Heart left ventricle (tissue), 13 donors: ENCODE data around the gene B3GALT5.

ENCODE experiments used
- POLR2A ChIP-seq, 2 donors: fragments of 450-650 bp; IDR thresholded peaks; one replicate each; pipeline ENCODE4 v1.6.1; 2017; ENCODE audit warnings: antibody characterized with exemption in 2 of 2, mild to moderate bottlenecking in 2 of 2, moderate library complexity in 2 of 2
- TF ChIP-seq, protein P1 (sequence below), 12 donors: fragments of 200-600 bp; sonication (generic) in 4 of 12; IDR thresholded peaks; one replicate each; pipeline versions ENCODE4 v1.5.0 to v1.8.0; 2018 to 2022; ENCODE audit warnings: antibody characterized with exemption in 12 of 12, mild to moderate bottlenecking in 5 of 12
- donor health status: ischemic (EF 13 %, LVEDD 7.1; RV severe dilation, severe dysfunction).
- donor health status: DM: no; HTN: yes; CAD: no.
- donor health status: DM: no; HTN: no; CAD: no.
- donor health status: ischemic (EF 25% LVEDD 6.9; RV normal size, moderate dysfunction).
- donor health status: ischemic (EF 25% LVEDD 5.7; RV mildly dilated, moderate dysfunction).
- donor health status: ischemic (EF 35%, LVEDD 5.7; RV mildly dilated, moderate dysfunction).
- donor health status: nonischemic (EF 11% LVEDD 7.7; RV severe dilation, severe dysfunction).
- donor health status: DM: yes; HTN: yes; CAD: no.
- donor health status: PGD.
- donor health status: ischemic (EF 29% LVEDD 5.4; RV normal size, mild dysfunction).
- donor health status: nonischemic (EF 23%, LVEDD 6.1; RV moderate dilation, normal function).

DNA sequence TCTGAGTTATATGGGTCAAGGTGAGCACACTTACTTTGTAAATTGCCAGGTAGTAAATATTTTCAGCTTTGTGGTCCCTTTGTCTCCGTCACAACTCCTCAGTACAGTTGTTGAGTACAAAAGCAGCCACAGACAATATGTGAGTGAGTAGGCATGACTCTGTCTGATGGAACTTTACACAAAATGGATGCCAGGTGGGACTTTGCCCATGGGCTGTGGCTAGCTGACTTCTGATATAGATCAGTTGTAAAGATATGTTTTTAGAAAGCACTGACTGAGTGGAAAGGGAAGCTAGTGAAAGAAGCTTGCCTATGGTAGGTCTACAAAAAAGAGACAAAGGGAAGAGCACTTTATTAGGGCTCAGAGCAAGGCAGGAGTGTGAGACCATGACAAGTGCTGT is 109.1 kb downstream of the B3GALT5 start:
- TF ChIP-seq, protein P1, sequence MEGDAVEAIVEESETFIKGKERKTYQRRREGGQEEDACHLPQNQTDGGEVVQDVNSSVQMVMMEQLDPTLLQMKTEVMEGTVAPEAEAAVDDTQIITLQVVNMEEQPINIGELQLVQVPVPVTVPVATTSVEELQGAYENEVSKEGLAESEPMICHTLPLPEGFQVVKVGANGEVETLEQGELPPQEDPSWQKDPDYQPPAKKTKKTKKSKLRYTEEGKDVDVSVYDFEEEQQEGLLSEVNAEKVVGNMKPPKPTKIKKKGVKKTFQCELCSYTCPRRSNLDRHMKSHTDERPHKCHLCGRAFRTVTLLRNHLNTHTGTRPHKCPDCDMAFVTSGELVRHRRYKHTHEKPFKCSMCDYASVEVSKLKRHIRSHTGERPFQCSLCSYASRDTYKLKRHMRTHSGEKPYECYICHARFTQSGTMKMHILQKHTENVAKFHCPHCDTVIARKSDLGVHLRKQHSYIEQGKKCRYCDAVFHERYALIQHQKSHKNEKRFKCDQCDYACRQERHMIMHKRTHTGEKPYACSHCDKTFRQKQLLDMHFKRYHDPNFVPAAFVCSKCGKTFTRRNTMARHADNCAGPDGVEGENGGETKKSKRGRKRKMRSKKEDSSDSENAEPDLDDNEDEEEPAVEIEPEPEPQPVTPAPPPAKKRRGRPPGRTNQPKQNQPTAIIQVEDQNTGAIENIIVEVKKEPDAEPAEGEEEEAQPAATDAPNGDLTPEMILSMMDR (IDR thresholded peaks at IDR 0.05), result no peak
- no peak for TF ChIP-seq POLR2A (IDR thresholded peaks at IDR 0.05)
